ENCODE data around the gene PPP1R7. TPM values are rescaled to one million over a fixed set of nuclear protein-coding genes. Genes with fewer than 3 reads are reported as not detected.

PPP1R7 gene
- total and polyA plus RNA-seq, 9 of the 15 experiments (the other 6 are each of a cell fraction or from before 2014, with no cell fraction given): 37.5 to 75.0 (median 50.5) TPM

DNA sequence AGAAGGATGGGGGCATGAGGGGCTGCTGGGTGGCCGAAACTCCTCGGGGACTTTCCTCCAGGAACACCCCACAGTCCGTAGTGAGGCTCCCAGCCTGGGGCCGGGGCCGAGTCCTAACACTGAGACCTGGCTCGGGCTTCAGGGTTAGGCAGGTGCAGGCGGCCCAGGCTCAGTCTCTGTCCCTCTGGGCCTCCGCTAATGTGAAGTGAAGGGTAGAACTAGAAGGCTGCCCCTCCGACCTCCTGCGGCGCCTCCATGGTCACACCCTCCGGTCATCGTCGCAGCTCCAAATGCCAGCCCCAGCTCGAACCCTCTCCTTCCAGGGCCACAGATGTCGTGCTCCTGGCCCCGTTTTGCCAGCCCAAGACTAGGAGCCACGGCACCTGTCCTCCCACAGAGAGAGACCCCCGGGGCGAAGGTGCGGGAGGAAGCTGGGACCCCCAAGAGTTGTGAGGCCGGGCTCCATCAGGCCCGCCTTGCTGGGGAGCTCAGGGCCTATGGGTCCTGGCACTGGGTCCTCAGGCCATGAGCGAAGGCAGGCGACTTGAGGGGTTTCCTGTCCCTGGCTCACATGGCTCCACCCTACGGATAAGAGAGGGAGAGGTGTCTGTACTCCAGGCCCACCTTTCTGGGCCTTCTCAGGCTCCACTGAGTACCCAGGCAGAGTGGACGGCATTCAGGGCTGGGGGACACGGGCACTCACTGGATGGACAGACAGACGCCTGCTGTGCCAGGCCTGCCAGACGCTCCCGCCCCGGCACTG lies 39.0 kb downstream of the PPP1R7 start:
- peaks cover 0 to 33% of the 10 kb centered on the region in 2 experiments; a peak in 2 of 5 replicates for H3K4me1 ChIP-seq (replicated peaks in 1 of 2; ENCODE audit: control insufficient read depth in 2 of 2, insufficient read depth in 2 of 2, low read length in 2 of 2)
- FAIRE-seq (no peak), DNase-seq (ENCODE audit: extremely low read depth in 1 of 4, low spot score in 3 of 4) (no peak), ATAC-seq (no peak)
- no TSS peak for BruUV-seq (replicated peaks)
- ChIA-PET CTCF (ENCODE audit: low intra/inter-chr PET ratio) (no interaction called here), POLR2A (no interaction called here)
- no peaks in the 10 kb centered on the region; a peak in 2 of 5 replicates for H3K27me3 ChIP-seq (ENCODE audit: control insufficient read depth in 2 of 2, insufficient read depth in 2 of 2, low read length in 2 of 2)
- intact Hi-C loops (cut with micrococcal nuclease) (no loop called here), in situ Hi-C loops (cut with MboI) (no loop called here)
- H3K36me3 ChIP-seq (ENCODE audit: control insufficient read depth, insufficient read depth, low read length): no peaks in the 10 kb centered on the region
- no peak overlapping the region for H2AFZ ChIP-seq (ENCODE audit: low read depth, low read length)
- no peaks in the 10 kb centered on the region for H3K79me2 ChIP-seq (ENCODE audit: control insufficient read depth, insufficient read depth, low read length)
- no peaks in the 10 kb centered on the region for H3K9me1 ChIP-seq (ENCODE audit: control insufficient read depth, insufficient read depth, low read length)
- TF ChIP-seq, protein P1, sequence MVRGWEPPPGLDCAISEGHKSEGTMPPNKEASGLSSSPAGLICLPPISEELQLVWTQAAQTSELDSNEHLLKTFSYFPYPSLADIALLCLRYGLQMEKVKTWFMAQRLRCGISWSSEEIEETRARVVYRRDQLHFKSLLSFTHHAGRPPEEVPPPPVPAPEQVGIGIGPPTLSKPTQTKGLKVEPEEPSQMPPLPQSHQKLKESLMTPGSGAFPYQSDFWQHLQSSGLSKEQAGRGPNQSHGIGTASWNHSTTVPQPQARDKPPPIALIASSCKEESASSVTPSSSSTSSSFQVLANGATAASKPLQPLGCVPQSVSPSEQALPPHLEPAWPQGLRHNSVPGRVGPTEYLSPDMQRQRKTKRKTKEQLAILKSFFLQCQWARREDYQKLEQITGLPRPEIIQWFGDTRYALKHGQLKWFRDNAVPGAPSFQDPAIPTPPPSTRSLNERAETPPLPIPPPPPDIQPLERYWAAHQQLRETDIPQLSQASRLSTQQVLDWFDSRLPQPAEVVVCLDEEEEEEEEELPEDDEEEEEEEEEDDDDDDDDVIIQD (CRISPR knock-in tag; IDR thresholded peaks at IDR 0.05): no peak
- TF ChIP-seq FOXK1 (CRISPR knock-in tag; IDR thresholded peaks at IDR 0.05; ENCODE audit: borderline replicate concordance) (no peak), TBL1XR1 (IDR thresholded peaks at IDR 0.05; ENCODE audit: low read length in 2 of 2) (no peak), SOX6 (IDR thresholded peaks at IDR 0.05) (no peak), CEBPB (tag; IDR thresholded peaks at IDR 0.05) (no peak)
- TF ChIP-seq, protein P2, sequence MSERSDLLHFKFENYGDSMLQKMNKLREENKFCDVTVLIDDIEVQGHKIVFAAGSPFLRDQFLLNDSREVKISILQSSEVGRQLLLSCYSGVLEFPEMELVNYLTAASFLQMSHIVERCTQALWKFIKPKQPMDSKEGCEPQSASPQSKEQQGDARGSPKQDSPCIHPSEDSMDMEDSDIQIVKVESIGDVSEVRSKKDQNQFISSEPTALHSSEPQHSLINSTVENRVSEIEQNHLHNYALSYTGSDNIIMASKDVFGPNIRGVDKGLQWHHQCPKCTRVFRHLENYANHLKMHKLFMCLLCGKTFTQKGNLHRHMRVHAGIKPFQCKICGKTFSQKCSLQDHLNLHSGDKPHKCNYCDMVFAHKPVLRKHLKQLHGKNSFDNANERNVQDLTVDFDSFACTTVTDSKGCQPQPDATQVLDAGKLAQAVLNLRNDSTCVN (CRISPR knock-in tag; IDR thresholded peaks at IDR 0.05): no peak
- TF ChIP-seq, protein P3, sequence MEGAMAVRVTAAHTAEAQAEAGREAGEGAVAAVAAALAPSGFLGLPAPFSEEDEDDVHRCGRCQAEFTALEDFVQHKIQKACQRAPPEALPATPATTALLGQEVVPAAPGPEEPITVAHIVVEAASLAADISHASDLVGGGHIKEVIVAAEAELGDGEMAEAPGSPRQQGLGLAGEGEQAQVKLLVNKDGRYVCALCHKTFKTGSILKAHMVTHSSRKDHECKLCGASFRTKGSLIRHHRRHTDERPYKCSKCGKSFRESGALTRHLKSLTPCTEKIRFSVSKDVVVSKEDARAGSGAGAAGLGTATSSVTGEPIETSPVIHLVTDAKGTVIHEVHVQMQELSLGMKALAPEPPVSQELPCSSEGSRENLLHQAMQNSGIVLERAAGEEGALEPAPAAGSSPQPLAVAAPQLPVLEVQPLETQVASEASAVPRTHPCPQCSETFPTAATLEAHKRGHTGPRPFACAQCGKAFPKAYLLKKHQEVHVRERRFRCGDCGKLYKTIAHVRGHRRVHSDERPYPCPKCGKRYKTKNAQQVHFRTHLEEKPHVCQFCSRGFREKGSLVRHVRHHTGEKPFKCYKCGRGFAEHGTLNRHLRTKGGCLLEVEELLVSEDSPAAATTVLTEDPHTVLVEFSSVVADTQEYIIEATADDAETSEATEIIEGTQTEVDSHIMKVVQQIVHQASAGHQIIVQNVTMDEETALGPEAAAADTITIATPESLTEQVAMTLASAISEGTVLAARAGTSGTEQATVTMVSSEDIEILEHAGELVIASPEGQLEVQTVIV (CRISPR knock-in tag; IDR thresholded peaks at IDR 0.05; ENCODE audit: borderline replicate concordance): no peak
- TF ChIP-seq, protein P4, sequence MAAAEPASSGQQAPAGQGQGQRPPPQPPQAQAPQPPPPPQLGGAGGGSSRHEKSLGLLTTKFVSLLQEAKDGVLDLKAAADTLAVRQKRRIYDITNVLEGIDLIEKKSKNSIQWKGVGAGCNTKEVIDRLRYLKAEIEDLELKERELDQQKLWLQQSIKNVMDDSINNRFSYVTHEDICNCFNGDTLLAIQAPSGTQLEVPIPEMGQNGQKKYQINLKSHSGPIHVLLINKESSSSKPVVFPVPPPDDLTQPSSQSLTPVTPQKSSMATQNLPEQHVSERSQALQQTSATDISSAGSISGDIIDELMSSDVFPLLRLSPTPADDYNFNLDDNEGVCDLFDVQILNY (CRISPR knock-in tag; IDR thresholded peaks at IDR 0.05): no peak
- TF ChIP-seq, protein P5, sequence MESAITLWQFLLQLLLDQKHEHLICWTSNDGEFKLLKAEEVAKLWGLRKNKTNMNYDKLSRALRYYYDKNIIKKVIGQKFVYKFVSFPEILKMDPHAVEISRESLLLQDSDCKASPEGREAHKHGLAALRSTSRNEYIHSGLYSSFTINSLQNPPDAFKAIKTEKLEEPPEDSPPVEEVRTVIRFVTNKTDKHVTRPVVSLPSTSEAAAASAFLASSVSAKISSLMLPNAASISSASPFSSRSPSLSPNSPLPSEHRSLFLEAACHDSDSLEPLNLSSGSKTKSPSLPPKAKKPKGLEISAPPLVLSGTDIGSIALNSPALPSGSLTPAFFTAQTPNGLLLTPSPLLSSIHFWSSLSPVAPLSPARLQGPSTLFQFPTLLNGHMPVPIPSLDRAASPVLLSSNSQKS (CRISPR knock-in tag; IDR thresholded peaks at IDR 0.05): no peak
- TF ChIP-seq, protein P6, sequence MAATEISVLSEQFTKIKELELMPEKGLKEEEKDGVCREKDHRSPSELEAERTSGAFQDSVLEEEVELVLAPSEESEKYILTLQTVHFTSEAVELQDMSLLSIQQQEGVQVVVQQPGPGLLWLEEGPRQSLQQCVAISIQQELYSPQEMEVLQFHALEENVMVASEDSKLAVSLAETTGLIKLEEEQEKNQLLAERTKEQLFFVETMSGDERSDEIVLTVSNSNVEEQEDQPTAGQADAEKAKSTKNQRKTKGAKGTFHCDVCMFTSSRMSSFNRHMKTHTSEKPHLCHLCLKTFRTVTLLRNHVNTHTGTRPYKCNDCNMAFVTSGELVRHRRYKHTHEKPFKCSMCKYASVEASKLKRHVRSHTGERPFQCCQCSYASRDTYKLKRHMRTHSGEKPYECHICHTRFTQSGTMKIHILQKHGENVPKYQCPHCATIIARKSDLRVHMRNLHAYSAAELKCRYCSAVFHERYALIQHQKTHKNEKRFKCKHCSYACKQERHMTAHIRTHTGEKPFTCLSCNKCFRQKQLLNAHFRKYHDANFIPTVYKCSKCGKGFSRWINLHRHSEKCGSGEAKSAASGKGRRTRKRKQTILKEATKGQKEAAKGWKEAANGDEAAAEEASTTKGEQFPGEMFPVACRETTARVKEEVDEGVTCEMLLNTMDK (IDR thresholded peaks at IDR 0.05; ENCODE audit: borderline replicate concordance, insufficient read depth, low read depth, low read length, poor library complexity, severe bottlenecking): no peak
- no peak overlapping the region; a peak in 1 of 4 replicates for H3K9ac ChIP-seq (ENCODE audit: insufficient read depth in 1 of 2, low read depth in 2 of 2, low read length in 2 of 2)
- no peak overlapping the region for H3K27ac ChIP-seq (ENCODE audit: extremely low read depth, low read depth, low read length)
- no peak overlapping the region for H3K4me3 ChIP-seq
- WGBS (ENCODE audit: insufficient coverage, low coverage, missing lambda C conversion rate): 46% methylated on average over 18 of the region's 32 CpGs
- no peaks in the 10 kb centered on the region for H4K20me1 ChIP-seq (replicated peaks; ENCODE audit: control insufficient read depth, insufficient read depth, low read length)
- H3K4me2 ChIP-seq (ENCODE audit: insufficient read depth, low read length): no peak overlapping the region
- H3K9me3 ChIP-seq (replicated peaks; ENCODE audit: control insufficient read depth, insufficient read depth, low read depth, low read length): no peaks in the 10 kb centered on the region

Data from K562 (cell line).